GM18507 (cell line): Measurements from ENCODE around the gene TMEM170A.
"Not testable (repeated sequence)": the region's sequence is repeated elsewhere in the genome, so short reads cannot be mapped to it uniquely, and the experiment has no call there.

Experiments used
- DNase-seq: peaks from one replicate; pipeline ENCODE4 v3.0.0; 2011; ENCODE audit warnings: low read depth; ENCODE audit not compliant: insufficient read length; ENCODE audit errors: extremely low spot score
- FAIRE-seq: peaks from 2 replicates; lab custom pipeline; 2011; peaks lifted over from hg19 to GRCh38; lab: Jason Lieb, UNC

Gene TMEM170A

GRCh38 chr16:75457485-75458021 is 6.9 kb downstream of the TMEM170A start:
- no peak for FAIRE-seq
- no peak for DNase-seq

DNA sequence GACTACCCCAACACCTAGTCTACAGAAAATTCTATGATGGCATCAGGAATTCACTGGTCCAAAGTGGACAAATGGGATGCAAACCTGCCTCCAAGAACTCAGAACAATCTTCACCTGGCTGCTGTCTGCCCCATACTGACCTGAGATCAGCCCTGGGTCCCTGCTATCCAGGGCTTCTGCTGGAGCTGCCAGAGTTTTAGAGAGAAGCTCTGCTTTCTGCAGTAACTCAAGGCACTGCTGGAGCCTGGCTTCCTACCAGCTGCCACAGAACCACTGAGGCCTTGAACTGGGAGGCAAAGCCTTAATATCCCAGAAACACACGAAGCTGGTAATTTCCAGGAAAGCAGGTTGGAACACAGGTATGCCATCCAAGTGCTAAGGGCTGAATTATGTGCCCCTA is 7.5 kb downstream of the TMEM170A start:
- DNase-seq = no peak
- no peak for FAIRE-seq

DNA sequence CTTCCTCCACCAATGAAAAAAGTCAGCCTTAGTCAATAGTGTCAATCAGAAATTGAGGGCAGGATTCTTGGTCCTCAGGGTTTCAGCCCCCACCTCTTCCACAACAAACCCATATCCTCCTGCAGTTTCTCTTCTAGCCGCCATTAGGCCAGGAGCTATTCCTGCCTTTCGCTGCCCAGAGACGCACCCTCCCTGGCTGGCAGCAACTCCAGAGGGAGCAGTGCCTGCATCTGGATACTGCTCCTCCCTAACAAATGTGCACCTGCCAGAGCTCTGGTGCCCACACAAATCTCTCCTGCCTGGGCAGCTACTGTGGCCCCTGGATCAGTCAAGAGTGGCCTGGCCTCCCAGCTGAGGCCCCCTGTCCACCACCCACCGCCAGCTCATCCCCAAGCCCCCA is 8.0 kb downstream of the TMEM170A start:
- not testable (repeated sequence) for FAIRE-seq, DNase-seq

DNA sequence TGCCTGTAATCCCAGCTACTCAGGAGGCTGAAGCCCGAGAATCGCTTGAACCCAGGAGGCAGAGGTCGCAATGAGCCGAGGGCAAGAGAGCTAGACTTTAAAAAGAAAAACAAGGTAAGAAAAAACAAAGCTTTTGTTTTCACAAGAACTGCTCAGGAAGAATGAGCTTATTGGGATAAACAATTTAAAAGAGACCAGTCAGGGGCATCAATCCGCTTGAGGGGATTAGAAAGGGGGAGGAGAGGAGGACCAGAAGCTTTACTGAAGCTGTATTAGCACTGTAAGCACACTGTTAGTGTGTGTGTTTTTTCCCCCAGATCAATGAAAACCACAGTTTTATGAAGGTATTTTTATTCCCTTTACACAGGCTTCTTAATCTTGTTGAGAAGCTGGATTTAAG is 8.8 kb downstream of the TMEM170A start:
- FAIRE-seq = no peak

GRCh38 chr16:75452464-75453190 is 11.9 kb downstream of the TMEM170A start:
- FAIRE-seq (no peak), DNase-seq (no peak)

More for the DNA sequence above, 8.8 kb downstream of the TMEM170A start:
- no peak for DNase-seq

DNA sequence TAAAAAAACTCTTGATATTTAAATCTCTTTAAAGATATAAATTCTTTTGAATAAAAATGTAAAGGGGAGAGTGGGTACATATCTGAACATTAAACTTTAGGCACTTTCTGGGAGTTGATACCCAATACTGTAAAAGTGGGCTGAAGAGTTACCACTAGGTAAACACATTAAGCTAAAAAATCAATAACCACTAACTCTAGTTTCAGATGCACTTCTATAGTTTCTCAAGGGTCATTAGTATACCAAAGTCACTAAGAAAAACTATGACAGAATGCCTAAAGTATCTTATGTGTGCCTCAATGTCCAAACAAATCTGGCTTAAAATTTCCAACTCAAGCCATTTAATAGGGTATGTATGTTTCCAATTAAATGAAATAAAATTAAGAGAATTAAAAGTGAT is 18.1 kb downstream of the TMEM170A start:
- DNase-seq (no peak), FAIRE-seq (no peak)

GRCh38 chr16:75445298-75445697 is 19.2 kb downstream of the TMEM170A start:
- FAIRE-seq (no peak), DNase-seq (no peak)

DNA sequence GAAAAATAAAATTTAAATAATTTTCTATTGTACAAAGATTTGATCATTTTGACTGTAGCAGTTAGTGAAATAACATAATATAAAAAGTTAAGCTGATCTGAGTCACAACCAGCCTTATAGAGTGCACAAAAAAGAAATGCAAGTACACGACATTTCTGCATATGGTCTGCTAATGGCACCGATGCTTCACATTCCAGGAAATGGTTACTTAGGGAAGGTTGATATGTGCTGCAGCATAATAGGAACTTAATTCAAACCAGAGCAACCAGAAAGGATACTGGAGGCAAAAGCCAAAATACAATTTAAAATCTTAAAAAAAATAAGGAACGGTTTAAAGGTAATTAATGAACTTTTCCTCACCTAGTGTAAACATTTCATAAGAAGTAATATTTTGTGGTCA is 21.2 kb downstream of the TMEM170A start:
- FAIRE-seq (no peak), DNase-seq (no peak)

DNA sequence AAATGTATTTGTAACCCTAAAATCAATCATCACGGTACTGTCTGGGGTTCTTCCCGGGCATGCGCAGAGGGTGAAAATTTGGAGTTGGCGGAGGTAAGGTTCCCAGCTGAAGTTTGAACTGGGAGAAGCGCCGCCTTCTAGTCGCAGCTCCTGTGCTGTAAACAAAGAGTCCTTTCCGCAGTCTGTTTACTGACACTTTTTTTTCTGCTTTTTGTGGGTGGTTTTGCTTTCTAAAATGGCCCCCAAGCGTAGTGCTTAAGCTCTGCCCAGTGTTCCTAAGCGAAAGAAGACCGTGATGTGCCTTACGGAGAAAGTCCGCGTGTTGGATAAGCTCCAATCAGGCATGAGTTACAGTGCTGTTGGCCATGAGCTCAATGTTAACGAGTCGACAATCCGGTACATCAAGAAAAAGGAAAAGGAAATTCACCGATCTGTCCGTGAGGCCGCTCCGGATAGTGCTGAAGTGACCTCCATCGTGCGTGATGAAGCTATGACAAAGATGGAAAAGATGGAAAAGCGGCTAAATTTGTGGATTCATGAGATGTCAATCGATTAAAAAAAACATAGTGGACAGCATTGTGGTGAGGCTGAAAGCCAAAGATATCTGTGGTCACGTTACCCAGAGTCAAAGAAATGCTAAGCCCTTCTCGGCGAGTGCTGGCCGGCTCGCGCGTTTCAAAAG is 30.6 kb downstream of the TMEM170A start:
- FAIRE-seq = no peak
- peak; percentile 58 for DNase-seq

DNA sequence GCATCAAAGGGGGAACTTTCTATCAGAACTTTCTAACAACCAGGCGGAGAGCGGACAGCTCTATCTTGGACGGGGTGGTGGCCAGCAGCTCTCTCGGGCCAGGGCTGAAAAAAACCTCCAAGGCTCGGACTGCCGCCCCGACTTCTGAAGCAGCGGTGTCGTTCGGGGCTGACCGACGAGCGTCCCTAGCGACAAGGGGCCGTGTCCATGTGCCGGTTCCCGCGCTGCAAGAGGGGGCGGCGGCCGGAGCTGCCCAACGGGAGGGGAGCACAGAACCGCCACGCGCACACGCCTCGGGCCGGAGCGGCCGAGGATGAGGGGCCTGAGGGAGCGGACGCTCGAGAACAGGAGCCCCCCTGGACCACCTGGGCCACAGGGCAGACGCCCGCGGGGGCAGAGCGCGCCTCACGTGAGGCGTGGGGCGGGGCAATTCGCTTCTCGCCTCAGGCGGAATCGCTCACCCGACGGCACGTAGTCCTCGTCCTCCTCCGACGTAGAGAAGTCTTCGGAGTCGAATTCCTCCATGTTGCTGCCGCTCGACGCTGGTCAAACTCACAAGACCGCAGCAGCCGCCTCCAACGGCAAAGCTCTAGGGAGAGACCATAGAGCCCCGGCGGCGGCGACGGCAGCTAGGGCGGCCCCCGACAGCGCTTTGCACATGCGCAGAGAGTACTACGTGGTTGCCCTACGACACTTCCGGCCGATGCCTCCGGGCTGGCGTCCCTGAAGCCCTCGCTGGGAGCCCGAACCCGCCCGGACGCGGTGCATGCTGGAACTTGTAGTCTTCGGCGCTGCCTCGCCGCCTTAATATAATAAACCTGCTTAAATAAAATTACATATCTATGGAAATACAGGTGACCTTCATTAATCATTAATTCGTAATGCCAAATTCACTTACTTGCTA is 31.4 kb downstream of the TMEM170A start, which contains the start of gene CFDP1:
CFDP1 (minus strand) TSS at position 676 of the 904 bp plus-strand sequence; CDS start at position 525, 151 bp downstream.
- FAIRE-seq (peak; percentile 86), DNase-seq (peak; percentile 95)

DNA sequence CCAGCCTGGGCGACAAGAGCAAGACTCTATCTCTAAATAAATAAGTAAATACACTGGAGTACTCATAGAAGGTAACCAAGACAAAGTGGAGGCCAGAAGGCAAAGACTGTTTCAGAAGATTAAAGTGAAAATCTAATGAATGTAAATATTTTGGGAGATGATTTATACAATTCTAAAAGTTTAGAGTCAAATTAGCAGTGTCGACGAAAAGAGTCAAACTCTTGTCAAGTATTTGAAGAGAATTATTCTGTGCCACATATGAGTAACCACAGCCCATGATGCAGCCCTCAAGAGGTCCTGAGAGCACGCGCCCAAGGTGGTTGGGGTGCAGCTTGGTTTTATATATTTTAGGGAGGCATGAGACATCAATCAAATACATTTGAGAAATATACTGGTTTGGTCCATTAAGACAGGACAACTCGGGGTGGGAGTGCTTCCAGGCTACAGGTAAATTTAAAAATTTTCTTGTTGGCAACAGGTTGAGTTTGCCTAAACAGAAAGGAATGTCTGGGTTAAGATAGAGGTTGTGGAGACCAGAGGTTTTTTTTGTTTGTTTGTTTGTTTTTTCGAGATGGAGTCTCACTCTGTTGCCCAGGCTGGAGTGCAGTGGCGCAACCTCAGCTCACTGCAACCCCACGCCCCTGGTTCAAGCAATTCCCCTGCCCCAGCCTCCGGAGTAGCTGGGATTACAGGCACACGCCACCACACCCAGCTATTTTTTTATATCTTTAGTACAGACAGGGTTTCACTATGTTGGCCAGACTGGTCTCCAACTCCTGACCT is 34.7 kb downstream of the TMEM170A start:
- DNase-seq = no peak
- FAIRE-seq = no peak

DNA sequence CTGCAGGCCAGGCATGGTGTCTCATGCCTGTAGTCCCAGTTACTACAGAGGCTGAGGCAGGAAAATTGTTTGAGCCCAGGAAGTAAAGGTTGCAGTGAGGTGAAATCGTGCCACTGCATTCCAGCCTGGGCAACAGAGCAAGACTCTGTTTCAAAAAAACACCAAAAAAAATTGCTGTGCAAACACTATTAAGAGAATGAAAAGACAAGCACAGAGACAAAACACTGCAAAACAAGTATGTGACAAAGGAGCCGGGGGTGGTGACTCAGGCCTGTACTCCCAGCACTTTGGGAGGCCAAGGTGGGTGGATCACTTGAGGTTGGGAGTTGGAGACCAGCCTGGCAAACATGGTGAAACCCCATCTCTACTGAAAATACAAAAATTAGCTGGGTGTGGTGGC is 38.0 kb downstream of the TMEM170A start:
- FAIRE-seq, DNase-seq: not testable (repeated sequence)

DNA sequence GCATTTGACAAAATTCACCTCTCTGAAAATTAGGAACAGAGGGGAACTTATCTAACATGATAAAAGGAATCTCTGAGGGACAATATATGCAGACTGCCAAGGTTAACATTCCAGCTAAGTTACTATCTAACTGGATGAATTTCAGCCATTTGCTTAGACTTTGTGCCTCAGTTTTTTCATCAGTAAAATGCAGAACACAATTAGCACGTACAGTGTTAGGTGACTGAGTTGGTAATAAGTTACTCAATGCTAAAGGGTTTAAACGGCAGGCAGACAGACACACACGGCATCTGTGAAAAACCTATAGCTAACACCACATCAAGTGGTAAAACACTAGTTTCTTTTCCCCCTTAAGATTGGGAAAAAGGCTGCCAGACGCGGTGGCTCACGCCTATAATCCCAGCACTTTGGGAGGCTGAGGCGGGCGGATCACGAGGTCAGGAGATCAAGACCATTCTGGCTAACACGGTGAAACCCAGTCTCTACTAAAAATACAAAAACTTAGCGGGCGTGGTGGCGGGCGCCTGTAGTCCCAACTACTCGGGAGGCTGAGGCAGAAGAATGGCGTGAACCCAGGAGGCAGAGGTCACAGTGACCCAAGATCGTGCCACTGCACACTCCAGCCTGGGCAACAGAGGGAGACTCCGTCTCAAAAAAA is 40.3 kb downstream of the TMEM170A start:
- not testable (repeated sequence) for FAIRE-seq, DNase-seq

GRCh38 chr16:75423723-75424104 is 40.8 kb downstream of the TMEM170A start:
- FAIRE-seq (no peak), DNase-seq (no peak)

DNA sequence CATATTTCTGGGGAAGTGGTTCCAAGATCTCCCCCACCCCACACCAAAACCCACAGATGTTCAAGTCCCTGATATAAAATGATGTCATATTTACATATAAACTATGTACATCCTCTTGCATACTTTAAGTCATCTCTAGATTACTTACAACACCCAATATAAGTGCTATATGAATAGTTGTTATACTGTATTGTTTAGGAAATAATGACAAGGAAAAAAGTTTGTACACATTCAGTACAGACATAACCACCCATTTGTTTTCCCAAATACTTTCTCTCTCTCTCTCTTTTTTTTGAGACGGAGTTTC is 42.7 kb downstream of the TMEM170A start:
- no peak for FAIRE-seq
- no peak for DNase-seq

DNA sequence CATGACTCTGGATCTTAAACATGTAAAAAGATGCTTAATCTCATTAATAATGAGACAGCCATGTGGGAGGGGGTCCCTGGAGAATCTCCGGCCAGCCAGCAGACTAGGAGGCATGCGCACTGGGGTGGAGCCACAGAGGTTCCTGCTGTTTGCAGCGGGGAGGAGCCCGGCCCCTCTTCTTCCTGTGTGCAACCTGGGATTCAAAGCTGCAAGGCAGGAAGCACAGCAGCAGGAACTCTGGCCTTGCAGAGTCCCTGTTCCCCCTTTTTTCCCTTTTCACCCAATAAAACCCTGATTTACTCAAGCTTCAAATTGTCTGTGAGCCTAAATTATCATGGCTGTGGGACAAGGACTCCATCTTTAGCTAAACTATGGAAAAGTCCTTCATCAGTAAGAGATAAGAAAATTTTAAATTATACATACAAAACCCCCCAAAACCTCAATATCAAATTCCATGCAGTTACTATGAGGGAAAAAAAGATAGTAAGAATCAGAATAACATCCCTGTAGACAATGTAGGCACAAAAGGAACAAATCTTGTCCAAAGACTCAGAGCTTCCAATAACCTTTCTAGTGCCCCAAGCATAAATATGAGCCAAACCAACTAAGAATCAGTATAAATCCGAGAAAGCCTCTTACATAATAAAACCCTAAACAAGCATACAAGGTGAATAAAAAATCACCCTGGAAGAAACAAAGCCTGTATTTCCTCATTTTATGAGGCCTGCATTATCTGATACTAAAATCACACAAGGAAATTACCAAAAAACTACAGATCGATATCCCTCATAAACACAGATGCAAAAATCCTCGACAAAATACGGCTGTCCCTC is 43.3 kb downstream of the TMEM170A start:
- DNase-seq = no peak
- FAIRE-seq = peak; percentile 75

DNA sequence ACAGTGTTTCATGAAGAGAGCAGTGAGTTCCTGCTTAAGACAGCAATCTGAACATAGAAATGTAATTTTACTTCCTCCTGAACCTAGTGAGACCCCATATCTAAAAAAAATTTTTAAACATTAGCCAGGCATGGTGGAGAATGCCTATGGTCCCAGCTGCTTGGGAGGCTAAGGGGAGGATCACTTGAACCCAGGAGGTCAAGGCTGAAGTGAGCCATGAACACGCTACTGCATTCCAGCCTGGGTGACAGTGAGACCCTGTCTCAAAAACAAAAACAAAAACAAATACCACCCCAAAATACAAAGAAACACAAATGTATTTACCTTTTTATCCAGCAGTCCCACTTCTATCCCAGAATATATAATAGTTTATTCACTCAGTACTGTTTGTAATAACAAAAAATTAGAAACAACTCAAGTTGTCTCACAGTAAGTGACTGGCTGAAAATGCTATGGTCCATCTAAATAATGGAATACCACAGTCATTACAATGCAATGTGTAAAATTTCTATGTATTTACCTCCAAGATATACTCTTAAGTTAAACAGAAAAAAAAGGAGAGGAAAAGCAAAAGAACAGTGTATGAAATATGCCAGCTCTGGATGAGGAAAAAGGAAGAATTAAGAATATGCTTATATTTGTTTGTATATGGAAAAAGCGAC is 47.5 kb downstream of the TMEM170A start:
- DNase-seq = no peak
- FAIRE-seq = no peak
